ENCODE results near the gene NOG.

DNA sequence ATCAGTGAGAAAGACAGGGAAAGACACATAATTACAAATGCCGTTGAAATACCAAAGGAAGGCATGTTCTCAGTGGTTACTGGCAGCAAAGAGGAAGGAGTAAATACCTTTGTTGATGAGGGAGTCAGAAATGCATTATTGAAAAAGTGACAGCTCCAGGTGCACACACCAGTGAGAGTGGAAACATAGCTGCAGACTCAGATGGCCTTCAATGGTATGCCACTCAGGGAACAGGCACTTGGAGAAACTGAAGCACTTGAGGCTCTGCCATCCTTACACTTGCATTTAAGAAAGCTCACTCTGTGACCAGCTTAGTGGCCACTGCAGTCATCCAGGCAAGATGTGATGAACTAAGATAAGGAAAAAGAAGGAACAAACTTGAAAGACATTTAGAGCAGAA, 29.9 kb downstream of the NOG start:
- TF ChIP-seq, protein P1, sequence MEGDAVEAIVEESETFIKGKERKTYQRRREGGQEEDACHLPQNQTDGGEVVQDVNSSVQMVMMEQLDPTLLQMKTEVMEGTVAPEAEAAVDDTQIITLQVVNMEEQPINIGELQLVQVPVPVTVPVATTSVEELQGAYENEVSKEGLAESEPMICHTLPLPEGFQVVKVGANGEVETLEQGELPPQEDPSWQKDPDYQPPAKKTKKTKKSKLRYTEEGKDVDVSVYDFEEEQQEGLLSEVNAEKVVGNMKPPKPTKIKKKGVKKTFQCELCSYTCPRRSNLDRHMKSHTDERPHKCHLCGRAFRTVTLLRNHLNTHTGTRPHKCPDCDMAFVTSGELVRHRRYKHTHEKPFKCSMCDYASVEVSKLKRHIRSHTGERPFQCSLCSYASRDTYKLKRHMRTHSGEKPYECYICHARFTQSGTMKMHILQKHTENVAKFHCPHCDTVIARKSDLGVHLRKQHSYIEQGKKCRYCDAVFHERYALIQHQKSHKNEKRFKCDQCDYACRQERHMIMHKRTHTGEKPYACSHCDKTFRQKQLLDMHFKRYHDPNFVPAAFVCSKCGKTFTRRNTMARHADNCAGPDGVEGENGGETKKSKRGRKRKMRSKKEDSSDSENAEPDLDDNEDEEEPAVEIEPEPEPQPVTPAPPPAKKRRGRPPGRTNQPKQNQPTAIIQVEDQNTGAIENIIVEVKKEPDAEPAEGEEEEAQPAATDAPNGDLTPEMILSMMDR (IDR thresholded peaks at IDR 0.05) = no peak
- TF ChIP-seq POLR2AphosphoS5 (IDR thresholded peaks at IDR 0.05) (no peak), EP300 (IDR thresholded peaks at IDR 0.05) (no peak)
